Spleen (tissue), 7 donors: ENCODE results near the gene CPTP.

Source experiments
- POLR2A ChIP-seq, 3 donors: fragments of 450-650 bp; IDR thresholded peaks; one replicate each; pipeline ENCODE4 v1.5.1; 2017; ENCODE audit warnings: antibody characterized with exemption in 3 of 3, mild to moderate bottlenecking in 1 of 3
- POLR2AphosphoS5 ChIP-seq, 3 donors: sonication (generic); formaldehyde crosslinking; IDR thresholded peaks; one replicate each; pipeline ENCODE4 v1.5.1; 2017; ENCODE audit warnings: antibody characterized with exemption in 3 of 3
- TF ChIP-seq, protein P1 (sequence below), 11 experiments: fragments of 200-600 bp in 7 of 11; fragments of 450-650 bp in 4 of 11; sonication (generic) in 4 of 11; IDR thresholded peaks in 8 of 11; conservative IDR thresholded peaks in 3 of 11; 1 replicate in 7 of 11; 2 replicates in 4 of 11; pipeline versions ENCODE4 v1.4.0 to v1.8.0; 2016 to 2021; ENCODE audit warnings: antibody characterized with exemption in 11 of 11, inconsistent platforms in 4 of 11, mild to moderate bottlenecking in 1 of 11
- donor health status: DM: no; HTN: no; CAD: no; lungs with moderate emphysema.
- donor health status: DM: no; HTN: no; CAD: no.
- donor health status: DM: no; HTN: no; CAD: no.

DNA sequence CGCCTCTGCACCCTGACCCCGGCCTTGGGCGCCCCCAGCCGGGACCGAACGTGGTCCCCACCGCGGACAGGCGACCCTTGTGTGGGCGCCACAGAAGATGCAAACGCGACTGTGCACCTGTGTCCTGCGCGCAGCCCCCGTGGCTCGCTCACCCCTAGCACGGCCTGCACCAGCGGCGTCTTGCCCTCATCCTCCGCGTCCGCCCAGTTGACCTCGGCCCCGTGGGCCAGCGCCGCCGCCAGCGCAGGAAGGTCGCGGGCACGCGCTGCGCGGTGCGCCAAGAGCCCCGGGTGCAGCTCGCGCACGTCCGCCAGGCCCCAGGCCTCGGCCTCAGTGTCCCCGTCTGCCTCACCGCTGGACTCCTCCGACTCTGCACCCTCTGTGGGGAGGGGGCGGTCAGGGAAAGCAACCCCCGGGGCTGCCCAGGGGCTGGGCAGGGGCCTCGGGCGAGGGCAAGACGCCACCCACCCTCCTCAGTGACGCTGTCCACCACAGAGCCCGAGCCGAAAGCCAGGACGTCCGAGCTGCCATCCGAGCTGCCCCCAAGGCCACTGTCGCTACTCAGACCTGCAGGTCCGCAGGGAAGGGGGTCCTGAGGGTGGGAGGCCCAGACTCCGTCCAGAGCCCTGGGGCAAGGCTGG is 30.2 kb upstream of the CPTP start:
- TF ChIP-seq, protein P1, sequence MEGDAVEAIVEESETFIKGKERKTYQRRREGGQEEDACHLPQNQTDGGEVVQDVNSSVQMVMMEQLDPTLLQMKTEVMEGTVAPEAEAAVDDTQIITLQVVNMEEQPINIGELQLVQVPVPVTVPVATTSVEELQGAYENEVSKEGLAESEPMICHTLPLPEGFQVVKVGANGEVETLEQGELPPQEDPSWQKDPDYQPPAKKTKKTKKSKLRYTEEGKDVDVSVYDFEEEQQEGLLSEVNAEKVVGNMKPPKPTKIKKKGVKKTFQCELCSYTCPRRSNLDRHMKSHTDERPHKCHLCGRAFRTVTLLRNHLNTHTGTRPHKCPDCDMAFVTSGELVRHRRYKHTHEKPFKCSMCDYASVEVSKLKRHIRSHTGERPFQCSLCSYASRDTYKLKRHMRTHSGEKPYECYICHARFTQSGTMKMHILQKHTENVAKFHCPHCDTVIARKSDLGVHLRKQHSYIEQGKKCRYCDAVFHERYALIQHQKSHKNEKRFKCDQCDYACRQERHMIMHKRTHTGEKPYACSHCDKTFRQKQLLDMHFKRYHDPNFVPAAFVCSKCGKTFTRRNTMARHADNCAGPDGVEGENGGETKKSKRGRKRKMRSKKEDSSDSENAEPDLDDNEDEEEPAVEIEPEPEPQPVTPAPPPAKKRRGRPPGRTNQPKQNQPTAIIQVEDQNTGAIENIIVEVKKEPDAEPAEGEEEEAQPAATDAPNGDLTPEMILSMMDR (IDR thresholded peaks at IDR 0.05 in 8 of 11, conservative IDR thresholded peaks at IDR 0.05 in 3 of 11), result no peak
- no peak for TF ChIP-seq POLR2A (IDR thresholded peaks at IDR 0.05)
- no peak for TF ChIP-seq POLR2AphosphoS5 (IDR thresholded peaks at IDR 0.05)
